Iris pigment epithelial cell (primary cell): Measurements from ENCODE around the gene C1QTNF12.
A peak's percentile ranks its signal among the peaks of the same experiment; 100 is the strongest.

Experiments used
- DNase-seq: peaks from one replicate; pipeline ENCODE4 v3.0.0-alpha.2; 2011; ENCODE audit warnings: low read depth

The C1QTNF12 gene

DNA sequence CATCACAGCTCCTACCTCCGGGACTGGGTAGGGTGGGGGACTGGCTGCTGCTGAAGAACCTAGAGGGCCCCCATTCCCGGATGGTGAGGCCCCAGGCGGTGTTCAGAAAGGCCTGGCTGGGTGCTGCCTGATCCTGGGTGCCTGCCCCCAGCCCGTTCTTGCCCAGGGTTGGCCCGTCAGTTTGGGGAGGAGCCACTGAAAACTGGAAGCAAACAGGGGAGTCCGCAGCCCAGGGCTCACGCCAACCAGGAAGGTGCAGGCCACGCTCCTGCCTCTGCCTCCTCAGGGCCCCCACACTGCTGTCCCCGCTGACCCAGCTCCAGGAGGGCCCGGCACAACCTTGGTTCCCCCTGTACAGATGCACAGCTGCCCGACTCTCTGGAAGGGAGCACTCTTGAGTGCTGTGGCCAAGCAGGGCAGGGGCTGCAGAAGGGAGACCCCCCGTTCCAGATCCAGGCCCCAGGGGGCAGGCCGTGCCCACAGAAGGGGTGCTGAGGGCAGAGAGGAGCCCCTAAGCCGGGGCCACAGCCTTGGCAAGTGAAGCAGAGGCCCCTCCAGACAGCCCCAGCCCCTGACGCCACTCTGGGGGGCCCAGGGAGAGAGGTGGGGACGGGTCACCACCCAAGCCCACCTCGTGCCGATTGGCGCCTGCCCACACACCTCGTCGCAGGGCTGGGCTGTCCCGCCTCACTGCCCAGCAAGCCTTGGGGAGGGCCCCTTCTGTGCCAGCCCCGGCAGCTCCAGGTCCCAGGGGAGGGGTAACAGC is 5.5 kb downstream of the C1QTNF12 start:
- no peak for DNase-seq

DNA sequence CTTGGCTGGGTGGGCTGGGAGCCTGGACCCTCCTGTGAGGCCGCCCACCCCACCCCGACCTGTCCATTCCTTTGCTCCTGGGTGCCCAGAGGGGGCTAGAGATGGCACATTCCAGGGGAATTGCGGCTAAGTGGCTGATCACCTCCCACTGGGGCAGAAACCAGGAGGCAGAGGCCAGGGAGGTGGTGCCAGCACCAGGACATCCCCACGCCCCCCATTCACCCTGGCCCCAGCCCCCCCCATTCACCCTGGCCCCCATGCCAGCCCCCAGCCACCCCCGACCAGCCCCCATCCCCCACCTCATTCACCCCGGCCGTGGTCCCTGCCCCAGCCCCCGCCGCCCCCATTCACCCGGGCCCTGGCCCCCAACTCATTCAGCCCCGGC is 6.2 kb downstream of the C1QTNF12 start:
- DNase-seq: no peak

DNA sequence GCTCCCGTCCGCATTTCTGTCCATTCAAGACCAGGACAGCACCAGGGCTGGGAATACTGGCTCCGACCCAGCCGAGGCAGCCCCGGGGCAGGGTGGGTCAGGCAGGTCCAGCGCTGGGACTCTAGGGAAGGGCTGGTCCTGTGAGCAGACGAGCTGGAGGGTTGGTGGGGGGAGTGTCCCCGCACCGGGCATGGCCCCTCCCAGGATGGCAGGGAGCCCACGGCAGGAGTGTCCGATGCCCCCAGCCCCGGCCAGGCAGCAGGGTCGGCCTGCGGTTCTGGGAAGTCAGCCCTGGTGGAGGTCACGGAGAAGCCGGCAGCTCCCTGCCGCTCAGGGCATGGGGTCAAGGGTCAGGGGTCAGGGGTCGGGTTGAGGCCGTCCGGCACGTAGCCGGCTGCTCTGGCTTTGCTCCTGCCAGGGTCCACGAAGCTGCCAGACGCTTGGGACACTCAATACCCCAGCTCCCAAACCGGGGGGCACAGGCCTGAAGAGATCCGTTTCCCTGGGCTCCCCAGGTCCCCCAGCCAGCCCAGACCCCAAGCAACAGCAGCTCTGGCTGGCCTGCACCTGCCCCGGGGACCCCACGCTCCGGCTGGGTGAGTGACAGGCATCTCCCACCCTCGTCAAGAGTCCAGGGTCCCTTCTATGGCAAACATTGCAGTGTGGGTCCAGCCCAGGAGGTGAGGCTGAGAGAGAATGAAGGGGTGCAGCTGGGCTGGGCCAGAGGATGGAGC is 6.7 kb downstream of the C1QTNF12 start:
- no peak for DNase-seq

DNA sequence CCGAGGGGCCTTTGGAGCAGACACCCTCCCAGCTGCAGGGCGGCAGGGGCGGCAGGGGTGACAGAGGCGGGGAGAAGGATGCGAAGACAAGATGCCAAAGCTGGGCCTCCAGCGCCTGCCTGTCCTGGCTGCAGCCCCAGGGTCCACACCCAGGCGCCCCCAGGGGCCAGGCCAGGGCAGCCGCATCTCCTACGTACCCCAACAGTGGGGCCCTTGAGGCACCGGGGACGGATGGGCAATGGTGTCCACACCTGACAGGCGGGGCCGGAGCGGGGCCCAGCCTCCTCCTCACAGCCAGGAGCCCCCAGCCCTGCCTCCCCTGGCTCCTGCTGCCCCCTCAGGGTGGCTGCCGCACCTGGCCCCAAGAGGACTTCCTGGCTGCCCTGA is 7.3 kb downstream of the C1QTNF12 start:
- DNase-seq: no peak

DNA sequence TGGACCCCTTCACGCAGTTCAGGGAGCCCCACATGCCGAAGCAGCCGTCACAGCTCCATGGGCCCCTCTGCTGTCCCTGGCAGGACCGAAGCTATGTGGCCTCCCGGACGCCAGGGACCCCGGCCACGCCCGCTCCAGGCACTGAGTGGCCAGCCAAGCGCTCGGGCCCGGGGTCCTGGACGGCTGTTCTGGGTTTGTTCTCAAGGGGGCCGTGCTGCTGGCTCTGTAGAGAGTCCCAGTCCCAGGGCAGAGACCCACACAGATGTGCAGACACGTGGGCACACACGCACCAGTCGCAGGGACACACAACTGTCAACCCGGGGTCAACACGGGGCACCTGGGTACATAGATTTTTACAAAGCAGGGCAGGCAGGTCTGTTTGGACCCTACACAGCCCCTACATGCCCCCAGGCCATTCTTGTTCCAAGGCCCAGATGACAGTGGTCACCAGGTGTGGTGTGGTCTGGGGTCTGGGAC is 7.8 kb downstream of the C1QTNF12 start:
- DNase-seq: no peak

DNA sequence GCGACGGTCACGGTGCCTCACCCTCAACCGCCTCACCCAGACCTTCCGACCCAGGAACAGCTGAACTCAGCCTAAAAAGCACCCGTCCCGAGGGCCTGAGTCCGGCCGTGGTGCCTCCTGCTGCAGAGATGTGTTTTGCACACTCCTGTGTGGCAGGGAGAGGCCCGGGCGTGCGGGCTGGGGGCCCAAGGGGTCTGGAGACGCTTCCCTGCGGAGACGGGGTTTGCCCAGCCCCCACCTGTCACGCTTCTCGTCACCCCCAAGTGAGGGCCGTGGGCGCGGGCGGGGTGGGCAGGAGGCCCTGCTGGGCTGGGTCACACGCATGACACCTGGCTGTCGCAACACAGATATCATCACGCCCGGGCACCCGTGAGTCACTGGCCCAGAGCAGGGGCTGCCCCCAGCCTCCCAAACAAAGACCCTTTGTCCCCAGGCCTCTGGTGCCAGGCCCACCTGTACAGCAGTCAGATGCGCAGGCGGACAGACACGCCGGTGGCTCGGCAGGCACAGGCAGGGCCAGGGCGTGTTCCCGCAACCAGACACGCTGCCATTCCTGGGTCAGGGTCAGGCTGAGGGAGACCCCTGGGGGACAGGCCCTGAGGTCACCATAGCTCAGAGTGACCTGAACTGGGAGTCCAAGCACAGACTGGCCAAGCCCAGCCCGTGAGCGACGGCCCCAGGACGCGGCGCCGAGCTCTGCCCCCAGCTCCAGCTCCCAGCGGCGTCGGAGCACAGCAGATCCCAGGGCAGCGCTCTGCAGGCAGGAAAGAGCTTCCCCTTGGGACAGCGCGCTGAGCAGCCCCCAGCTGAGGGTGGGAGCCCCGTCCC is 8.4 kb downstream of the C1QTNF12 start:
- no peak for DNase-seq

DNA sequence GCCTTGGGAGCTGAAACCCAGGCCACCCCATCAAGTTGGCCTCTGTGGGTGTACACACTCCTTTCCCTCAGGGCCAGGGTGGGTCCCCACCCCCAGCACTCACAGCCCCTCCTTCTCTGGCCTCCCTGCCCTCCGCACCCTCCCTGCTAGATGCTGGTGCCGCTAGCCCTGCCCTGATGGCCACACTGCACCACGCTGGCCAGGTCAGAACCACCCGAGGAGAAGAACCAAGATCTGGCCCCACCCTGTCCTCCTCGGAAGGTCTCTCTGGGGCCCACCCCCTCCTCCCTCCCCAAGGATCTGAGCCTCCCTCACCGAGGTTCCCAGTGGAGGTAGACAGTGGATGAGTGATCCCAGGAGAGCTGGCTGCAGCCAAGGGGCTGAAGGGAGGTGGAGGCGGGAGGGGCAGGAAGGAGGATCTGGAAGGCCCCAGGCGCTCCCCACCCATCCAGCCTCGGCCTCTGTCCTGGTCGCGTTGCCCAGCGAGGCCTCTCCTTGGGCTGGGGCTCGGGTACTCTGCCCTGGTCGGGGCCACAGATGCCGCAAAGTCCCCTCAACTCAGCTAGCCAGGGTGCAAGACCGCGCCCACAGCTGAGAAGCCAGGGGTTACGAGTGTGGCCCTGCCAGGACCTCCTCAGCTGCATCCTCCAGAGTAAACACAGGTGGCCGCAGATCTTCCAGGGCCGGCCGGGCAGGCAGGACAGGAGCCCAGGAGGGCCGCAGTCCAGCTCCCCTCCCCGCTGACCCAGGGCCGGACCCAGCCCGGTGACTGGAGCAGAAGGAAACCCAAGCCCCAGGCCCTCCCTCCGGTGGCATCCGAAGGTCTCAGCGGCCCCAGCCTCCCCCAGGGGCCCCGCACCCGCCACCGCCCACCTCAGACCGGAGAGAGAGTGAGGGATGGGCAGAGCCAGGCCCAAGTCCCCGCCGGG is 9.3 kb downstream of the C1QTNF12 start:
- DNase-seq: no peak

DNA sequence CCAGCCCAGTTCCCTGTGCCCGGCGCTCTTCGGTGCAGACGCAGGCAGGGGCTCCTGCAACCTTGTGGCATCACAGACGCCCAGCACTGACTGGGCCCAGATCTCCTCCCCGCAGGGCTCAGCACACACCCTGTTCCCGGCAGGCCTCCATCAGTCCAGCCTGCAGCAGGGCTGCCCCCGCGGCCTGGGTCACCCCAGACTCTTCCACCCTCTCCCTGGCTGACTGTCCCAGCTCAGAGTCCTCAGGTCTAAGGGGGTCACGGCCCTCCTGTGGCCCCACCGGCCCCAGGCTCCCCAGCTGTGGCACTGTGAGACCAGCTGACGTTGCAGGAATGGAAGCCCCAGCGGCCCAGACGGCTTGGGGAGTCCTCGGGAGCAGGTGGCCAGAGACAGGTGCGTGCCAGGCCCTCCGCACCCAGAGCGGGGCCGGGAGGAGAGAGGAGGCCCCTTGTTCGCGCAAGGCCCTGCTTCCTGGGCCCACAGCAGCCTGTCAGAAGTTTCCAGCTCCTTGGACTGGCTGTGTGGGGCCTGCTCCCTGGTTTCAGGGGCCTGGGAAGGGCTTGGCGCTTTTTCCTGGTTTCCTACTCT is 10.3 kb downstream of the C1QTNF12 start:
- DNase-seq: no peak

DNA sequence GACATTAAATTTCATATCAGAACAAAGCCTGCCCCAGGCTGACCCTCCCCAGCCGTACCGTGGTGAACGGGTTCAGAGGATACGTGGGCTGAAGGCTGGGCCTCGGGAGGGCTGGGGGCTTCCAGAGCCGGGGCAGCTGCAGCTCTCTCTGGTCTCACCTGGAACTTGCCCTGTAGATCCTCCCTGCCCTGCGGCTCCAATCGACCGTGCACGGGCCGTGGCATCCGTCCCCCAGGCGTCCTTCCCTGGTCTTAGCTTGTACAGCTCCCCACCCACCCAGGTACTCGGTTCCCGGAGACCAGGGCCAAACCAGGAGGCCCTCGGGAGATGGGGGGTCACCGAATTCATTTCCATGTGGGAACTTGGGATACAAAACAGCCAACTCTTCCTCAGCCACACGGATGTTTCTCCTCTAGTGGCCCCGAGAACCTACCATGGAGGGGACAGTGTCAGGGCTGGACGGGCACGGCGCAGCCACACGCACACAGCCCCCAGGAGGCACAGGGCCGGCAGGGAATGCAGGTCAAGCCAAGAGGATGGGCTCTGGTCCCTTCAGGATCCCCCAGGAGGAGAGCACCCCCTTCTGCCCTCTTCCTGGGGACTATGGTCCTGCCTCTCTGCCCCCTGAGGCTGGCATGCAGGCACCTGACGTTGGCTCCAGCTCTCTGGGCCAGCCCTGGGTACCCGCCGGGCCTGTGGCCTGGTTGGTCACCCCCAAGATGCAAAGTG is 11.3 kb downstream of the C1QTNF12 start:
- DNase-seq: no peak

DNA sequence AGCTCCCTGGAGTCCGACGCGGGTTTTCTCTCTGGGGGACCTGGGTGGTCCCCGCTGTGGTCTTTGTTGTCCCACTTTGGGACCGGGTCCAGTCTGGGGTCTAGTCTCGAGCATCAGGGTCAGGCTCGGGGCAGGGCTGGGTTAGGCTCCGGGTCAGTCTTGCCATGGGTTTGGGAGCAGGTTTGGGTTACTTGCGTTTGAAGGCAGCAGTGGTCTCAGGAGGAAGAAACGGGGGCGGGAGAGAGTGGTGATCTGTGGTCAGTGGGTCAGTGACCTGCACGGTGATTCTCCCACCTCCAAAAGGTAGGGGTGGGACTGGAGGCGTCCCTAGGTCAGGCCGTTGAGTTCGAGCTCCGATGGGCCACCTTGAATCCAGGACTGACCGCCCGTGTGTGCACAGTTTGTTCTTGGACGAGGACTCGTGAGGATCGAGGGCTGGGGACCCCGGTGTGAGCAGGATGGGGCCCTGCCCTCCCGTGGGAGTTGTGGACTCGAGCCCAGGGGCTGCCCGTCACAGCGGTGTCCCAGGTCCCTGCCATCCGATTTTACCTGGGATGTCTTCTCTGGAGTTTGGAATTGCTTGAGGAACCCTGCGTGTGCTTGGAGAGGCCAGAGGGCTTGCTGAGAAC is 12.2 kb downstream of the C1QTNF12 start:
- DNase-seq: no peak

DNA sequence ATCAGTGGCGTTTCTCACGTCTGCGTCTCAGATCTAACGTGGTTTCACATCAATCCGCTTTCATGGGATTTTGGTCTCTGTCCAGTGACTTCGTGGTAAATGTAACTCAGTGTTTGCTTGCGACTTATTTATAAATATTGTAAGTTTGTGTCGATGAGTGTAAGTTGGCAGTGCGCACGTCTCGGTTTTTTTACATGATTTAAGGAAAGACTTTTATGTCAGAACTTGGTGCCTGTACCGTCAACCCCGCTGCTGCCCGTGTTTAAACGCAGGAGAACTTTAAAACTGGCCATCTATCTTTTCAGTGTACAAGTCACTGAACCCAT is 13.0 kb downstream of the C1QTNF12 start:
- DNase-seq: no peak

DNA sequence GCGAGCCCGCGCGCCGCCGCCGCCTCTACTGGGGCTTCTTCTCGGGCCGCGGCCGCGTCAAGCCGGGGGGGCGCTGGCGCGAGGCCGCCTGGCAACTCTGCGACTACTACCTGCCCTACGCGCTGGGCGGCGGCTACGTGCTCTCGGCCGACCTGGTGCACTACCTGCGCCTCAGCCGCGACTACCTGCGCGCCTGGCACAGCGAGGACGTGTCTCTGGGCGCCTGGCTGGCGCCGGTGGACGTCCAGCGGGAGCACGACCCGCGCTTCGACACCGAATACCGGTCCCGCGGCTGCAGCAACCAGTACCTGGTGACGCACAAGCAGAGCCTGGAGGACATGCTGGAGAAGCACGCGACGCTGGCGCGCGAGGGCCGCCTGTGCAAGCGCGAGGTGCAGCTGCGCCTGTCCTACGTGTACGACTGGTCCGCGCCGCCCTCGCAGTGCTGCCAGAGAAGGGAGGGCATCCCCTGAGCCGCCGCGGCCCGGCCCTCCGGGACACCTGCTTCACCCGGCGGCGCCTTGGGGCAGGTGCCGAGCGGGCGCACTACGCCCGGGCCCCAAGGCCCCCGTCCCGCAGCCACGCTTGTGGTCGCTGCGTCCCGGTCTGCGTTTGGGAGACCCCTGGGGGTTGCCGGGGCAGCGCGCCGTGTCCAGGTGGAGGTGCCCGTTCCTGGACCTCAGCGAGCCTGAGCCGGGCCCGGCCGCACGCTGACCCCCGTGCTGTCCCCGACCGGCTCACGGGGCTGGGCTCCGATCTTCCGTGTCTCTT is 13.5 kb downstream of the C1QTNF12 start:
- DNase-seq: no peak

DNA sequence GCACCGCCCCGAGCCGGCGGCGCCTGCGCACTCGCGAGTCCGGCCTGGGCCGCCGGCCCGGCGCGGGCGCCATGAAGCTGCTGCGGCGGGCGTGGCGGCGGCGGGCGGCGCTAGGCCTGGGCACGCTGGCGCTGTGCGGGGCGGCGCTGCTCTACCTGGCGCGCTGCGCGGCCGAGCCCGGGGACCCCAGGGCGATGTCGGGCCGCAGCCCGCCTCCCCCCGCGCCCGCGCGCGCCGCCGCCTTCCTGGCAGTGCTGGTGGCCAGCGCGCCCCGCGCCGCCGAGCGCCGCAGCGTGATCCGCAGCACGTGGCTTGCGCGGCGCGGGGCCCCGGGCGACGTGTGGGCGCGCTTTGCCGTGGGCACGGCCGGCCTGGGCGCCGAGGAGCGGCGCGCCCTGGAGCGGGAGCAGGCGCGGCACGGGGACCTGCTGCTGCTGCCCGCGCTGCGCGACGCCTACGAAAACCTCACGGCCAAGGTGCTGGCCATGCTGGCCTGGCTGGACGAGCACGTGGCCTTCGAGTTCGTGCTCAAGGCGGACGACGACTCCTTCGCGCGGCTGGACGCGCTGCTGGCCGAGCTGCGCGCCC is 14.2 kb downstream of the C1QTNF12 start, which contains the start of gene B3GALT6:
B3GALT6 (plus strand) TSS at position 30 of the 588 bp plus-strand sequence; CDS start at position 72, 42 bp downstream.
- peak; percentile 15 for DNase-seq

DNA sequence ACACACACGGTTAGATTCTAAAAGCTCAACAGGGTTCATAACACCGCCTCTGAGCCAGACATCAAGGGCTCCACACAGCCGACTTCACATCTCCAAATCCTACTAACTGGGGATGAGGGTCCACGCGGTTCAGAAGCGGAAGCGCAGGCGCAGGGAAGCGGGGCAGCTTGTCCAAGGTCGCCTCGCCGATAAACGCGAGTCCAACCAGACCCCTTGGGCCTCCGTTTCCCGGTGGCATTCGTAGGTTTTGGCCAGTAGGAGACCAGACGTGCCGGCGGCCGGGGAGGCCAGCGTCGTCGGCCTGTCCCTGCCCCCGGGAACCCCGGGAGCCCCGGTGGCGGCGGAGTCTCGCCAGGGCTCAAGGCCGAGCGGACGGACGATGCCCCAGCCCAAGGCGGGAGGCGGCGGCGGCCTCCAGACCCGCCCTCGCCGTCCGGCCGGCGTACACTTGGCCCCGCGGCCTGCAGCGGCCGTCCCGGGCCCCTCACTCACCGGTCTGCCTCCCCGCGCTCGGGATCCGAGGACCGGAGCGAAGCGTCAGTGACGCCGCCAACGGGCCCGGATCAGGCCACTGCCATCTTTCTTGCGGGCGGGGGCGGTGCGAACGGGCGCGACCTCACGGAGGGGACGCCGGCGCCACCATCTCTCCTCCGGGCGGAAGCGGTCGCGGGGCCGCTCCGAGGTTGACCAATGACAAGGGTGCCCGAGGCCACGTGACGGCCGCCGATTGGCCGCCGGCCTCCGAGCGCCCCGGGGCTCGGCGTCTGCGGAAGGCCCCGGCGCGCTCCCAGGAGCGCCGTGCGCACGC is 14.9 kb downstream of the C1QTNF12 start, which contains the start of gene SDF4:
SDF4 (minus strand) TSS at position 602 of the 808 bp plus-strand sequence. CDS start 3,229 bp downstream, outside the sequence.
- DNase-seq: peak; percentile 98

DNA sequence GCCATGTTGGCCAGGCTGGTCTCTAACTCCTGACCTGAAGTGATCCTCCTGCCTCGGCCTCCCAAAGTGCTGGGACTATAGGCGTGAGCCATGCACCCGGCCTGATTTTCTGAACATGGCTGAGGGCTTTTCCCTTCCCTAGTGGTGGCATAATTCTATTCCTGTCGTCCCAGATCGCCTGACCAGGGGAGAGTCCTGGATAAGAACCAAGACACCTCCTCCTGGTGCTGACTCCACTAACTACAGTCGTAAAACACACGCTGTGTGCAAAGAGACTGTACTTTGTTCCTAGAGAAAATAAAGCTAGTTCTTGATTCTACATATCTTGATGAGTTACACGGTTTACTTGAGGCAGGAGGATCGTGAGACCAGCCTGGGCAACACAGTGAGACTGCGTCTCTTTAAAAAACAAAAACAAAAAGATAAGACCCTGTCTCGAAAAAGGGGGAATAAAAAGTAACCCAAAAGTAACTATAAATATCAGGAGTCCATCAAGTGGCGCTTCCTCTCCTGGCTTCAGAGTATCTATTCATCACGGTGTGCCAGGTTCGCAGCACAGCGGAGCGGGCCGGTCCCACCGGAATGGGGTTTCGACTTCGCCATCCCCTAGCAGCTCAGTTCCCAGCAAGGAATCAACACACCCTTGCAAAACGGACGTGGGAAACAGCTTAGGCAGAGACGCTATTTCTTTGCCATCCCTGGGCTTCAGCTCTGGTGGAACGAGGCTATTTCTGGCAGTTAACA is 15.7 kb downstream of the C1QTNF12 start:
- peak; percentile 80 for DNase-seq

DNA sequence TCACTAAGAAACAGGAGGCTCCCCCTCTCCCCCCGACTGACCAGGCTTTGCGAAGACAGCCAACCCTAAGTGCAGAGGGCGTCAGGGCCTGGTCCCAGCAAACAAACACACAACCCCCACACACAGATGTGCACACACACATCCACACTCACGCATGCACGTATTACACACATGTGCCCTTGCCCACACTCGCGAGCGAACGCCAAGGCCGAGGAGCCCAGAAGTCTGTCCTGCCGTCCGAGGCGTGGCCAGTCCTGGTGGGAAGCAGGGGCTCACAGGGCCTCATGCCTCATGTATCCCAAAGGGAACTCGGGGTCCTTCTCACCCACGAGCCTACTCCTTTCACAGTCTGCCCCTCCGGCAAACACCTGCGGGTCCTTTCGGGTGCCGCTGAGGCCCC is 16.8 kb downstream of the C1QTNF12 start:
- no peak for DNase-seq
